GM06990 (cell line): ENCODE measurements around the gene ETV6.
A peak's percentile ranks its signal among the peaks of the same experiment; 100 is the strongest.

Experiments used
- DNase-seq: peaks from one replicate; pipeline ENCODE4 v3.0.0-alpha.2; 2011; ENCODE audit not compliant: insufficient read length; ENCODE audit errors: extremely low read depth
- H3K27me3 ChIP-seq: replicated peaks from 2 replicates; pipeline ENCODE4 v1.6.0; 2011; ENCODE audit warnings: low read length; ENCODE audit not compliant: control insufficient read depth, insufficient read depth
- H3K36me3 ChIP-seq: 2 replicates; pipeline ENCODE4 v1.5.1; 2011; ENCODE audit warnings: low read length; ENCODE audit not compliant: control insufficient read depth, insufficient read depth
- H3K4me3 ChIP-seq: replicated peaks from 2 replicates; pipeline ENCODE4 v1.5.1; 2011; ENCODE audit warnings: low read depth, mild to moderate bottlenecking, control low read depth, low read length
- TF ChIP-seq, protein P1 (sequence below): IDR thresholded peaks from 2 replicates; pipeline ENCODE4 v1.5.1; 2011; ENCODE audit warnings: low read length, control low read depth, mild to moderate bottlenecking, inconsistent platforms; ENCODE audit not compliant: insufficient read depth, poor library complexity, severe bottlenecking

Gene ETV6

DNA sequence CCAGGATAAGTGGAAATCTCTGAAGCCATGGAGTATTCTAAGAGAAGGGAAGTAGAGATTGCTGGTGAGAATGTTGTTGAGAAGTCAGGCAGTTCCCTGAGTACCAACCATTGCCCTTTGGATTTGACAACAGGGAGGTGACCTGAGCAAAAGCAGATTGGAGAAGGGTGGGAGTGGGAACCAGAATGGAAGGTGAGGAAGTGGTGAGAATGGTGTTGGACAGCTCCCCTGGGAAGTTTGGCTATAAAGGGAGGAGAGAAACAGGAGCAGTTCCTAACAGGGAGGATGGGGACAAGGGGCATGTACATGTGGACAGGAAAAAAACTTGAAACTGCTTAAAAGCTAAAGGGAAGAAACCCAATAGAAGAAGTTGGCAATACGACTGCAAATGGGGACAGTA lies 198.1 kb downstream of the ETV6 start:
- TF ChIP-seq, protein P1, sequence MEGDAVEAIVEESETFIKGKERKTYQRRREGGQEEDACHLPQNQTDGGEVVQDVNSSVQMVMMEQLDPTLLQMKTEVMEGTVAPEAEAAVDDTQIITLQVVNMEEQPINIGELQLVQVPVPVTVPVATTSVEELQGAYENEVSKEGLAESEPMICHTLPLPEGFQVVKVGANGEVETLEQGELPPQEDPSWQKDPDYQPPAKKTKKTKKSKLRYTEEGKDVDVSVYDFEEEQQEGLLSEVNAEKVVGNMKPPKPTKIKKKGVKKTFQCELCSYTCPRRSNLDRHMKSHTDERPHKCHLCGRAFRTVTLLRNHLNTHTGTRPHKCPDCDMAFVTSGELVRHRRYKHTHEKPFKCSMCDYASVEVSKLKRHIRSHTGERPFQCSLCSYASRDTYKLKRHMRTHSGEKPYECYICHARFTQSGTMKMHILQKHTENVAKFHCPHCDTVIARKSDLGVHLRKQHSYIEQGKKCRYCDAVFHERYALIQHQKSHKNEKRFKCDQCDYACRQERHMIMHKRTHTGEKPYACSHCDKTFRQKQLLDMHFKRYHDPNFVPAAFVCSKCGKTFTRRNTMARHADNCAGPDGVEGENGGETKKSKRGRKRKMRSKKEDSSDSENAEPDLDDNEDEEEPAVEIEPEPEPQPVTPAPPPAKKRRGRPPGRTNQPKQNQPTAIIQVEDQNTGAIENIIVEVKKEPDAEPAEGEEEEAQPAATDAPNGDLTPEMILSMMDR, result no peak
- DNase-seq, result no peak
- H3K4me3 ChIP-seq, result no peak overlapping the region
- H3K27me3 ChIP-seq, result no peaks in the 10 kb centered on the region
- peaks cover 9% of the 10 kb centered on the region for H3K36me3 ChIP-seq

DNA sequence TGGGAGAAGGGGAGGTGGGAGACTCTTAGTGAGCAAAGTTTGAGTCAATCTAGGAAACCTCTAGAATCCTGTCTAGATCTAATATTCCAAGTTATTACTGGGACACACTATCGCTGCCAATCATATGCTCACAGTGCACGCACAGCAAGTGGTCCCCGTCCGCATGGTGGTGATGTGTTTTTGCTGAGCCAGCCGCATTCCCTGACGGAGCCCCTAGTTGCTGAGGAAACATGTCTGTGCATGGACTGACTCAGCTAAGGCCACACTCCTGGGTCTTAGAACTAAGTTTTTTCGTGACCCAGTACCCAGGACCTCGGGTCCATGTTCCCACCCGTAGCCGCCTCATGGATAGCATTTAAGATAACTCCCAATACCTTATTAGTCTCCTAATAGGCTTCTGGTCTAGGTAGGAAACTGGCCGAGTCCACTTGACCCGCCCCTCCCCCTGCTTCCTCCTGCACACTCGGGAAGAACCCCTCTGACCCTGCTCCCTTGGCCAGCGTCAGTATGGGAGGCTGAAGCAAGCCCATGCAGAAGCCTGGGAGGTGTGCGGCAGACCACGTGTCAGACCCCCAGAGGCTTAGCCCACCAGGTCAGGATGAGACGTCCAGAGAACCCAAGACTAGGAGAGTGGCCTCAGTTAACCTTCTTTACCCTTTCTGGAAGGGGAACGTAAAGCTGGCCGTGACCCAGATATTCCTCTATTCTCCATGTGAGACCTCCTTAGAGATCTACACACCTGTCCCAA lies 200.5 kb downstream of the ETV6 start:
- DNase-seq, result no peak
- Histone ChIP-seq H3K36me3 (peaks cover 12% of the 10 kb centered on the region), H3K27me3 (no peaks in the 10 kb centered on the region), H3K4me3 (no peak overlapping the region)
- TF ChIP-seq, protein P1, result no peak

DNA sequence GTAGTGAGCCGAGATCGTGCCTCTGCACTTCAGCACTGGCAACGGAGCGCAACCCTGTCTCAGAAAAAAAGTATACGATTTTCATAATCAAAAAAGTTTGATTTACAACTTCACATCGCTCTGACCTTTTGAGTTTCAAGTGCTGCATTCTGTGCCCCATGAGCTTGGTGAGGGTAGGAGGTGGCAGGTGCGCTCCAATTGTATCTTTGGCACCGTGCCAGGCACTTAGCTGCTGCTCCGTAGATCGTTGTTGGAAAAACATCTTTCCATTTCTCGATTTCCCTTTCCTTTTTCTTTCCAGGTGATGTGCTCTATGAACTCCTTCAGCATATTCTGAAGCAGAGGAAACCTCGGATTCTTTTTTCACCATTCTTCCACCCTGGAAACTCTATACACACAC lies 203.7 kb downstream of the ETV6 start:
- peaks cover 16% of the 10 kb centered on the region for H3K36me3 ChIP-seq
- DNase-seq, result no peak
- TF ChIP-seq, protein P1, result no peak
- no peaks in the 10 kb centered on the region for H3K27me3 ChIP-seq
- no peak overlapping the region for H3K4me3 ChIP-seq

DNA sequence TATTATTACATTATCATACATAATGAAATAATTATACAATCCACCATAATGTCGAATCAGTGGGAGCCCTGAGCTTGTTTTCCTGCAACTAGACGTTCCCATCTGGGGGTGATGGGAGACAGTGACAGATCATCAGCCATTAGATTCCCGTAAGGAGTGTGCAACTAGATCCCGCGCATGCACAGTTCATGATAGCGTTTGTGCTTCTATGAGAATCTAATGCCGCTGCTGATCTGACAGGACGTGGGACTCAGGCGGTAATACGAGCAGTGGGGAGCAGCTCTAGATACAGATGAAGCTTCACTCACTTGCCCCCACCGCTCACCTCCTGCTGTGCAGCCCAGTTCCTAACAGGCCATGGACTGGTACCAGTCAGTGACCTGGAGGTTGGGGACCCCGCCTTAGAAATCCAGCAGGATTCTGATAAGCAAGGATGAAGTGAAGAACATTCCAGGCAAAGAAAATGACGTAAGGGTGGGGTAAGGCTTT lies 204.6 kb downstream of the ETV6 start:
- TF ChIP-seq, protein P1, result no peak
- Histone ChIP-seq H3K36me3 (peaks cover 16% of the 10 kb centered on the region), H3K4me3 (no peak overlapping the region), H3K27me3 (no peaks in the 10 kb centered on the region)
- no peak for DNase-seq

DNA sequence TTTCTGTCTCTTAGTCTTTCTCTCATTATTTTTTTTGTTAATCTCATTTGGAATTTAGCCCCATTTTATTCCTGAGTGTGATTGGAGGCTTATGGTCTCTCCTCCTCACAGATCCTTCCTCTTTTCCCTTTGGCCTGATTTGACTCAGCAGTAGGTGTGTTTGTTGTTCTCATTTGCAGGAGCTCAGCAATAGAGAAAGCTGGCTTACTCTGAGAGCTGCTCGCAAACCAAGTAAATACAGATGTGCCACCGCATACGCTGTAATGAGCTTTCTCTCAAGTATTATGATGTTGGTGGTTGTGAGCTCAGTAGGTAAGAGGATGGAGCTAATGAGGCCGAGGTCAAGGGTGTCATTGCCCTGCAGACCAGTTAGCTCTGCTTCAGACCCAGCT lies 206.5 kb downstream of the ETV6 start:
- no peaks in the 10 kb centered on the region for H3K27me3 ChIP-seq
- DNase-seq, result peak; percentile 64
- H3K36me3 ChIP-seq, result peaks cover 19% of the 10 kb centered on the region
- H3K4me3 ChIP-seq, result no peak overlapping the region
- TF ChIP-seq, protein P1, result no peak
